GM19328 (cell line): Measurements from ENCODE around the gene PHF14.
"Not testable (repeated sequence)": the region's sequence is repeated elsewhere in the genome, so short reads cannot be mapped to it uniquely, and the experiment has no call there.

Experiments
- ATAC-seq: cut with Tn5 transposase; IDR thresholded peaks from one replicate; pipeline ENCODE4 v1.9.1; 2021; ENCODE audit warnings: mild to moderate bottlenecking, moderate library complexity; ENCODE audit not compliant: unreplicated experiment

The PHF14 gene

GRCh38 chr7:10973061-10973941, at the start of gene PHF14:
Gene PHF14 (plus strand): TSS chr7:10973872. CDS start chr7:10974324, 452 bp downstream.
- ATAC-seq, result peak; percentile 98

- ATAC-seq, result no peak
These were observed 49.3 kb upstream of the PHF14 start for GRCh38 chr7:10924370-10924769.

GRCh38 chr7:10928203-10928602, 45.5 kb upstream of the PHF14 start:
- not testable (repeated sequence) for ATAC-seq

- no peak for ATAC-seq
These were observed 43.1 kb upstream of the PHF14 start for GRCh38 chr7:10930551-10930950.

- ATAC-seq, result no peak
These were observed 42.5 kb upstream of the PHF14 start for GRCh38 chr7:10931161-10931560.

GRCh38 chr7:10934292-10934691, 39.4 kb upstream of the PHF14 start:
- no peak for ATAC-seq

GRCh38 chr7:10939237-10939910, 34.3 kb upstream of the PHF14 start:
- ATAC-seq, result peak; percentile 17

GRCh38 chr7:10939911-10940703, 33.6 kb upstream of the PHF14 start:
- peak; percentile 89 for ATAC-seq

- ATAC-seq, result no peak
These were observed 32.8 kb upstream of the PHF14 start for GRCh38 chr7:10940704-10941355.

- no peak for ATAC-seq
These were observed 23.2 kb upstream of the PHF14 start for GRCh38 chr7:10950494-10950893.

- not testable (repeated sequence) for ATAC-seq
These were observed 22.6 kb upstream of the PHF14 start for GRCh38 chr7:10950974-10951578.

GRCh38 chr7:10952588-10952987, 21.1 kb upstream of the PHF14 start:
- no peak for ATAC-seq

GRCh38 chr7:10953078-10953750, 20.5 kb upstream of the PHF14 start:
- not testable (repeated sequence) for ATAC-seq

GRCh38 chr7:10956528-10956927, 17.1 kb upstream of the PHF14 start:
- ATAC-seq, result no peak

GRCh38 chr7:10960242-10960641, 13.4 kb upstream of the PHF14 start:
- ATAC-seq, result not testable (repeated sequence)

- not testable (repeated sequence) for ATAC-seq
These were observed 8.7 kb upstream of the PHF14 start for GRCh38 chr7:10965016-10965415.

- no peak for ATAC-seq
These were observed 1.5 kb upstream of the PHF14 start for GRCh38 chr7:10972174-10972573.

GRCh38 chr7:10973942-10974911, 555 bp downstream of the PHF14 start:
- peak; percentile 18 for ATAC-seq

GRCh38 chr7:10977113-10977512, 3.4 kb downstream of the PHF14 start:
- ATAC-seq, result no peak
